Measurements from ENCODE around the gene NELFE. TPM values are rescaled to one million over a fixed set of nuclear protein-coding genes. Genes with fewer than 3 reads are reported as not detected.

Gene NELFE
- 77.8 and 109 TPM in 2 replicates for total RNA-seq (ENCODE audit: low replicate concordance)

GRCh38 chr6:31958741-31959739 lies at the start of gene NELFE, which contains the start of gene SKIC2:
TSS of gene NELFE (minus strand) at chr6:31958971. CDS start at chr6:31958446, 525 bp downstream.
TSS of gene SKIC2 (plus strand) at chr6:31959175. CDS start at chr6:31959193, 18 bp downstream.

GRCh38 chr6:31981744-31982143 lies 23.0 kb upstream of the NELFE start, which contains the start of gene C4A:
TSS of gene C4A (plus strand) at chr6:31982057. CDS start at chr6:31982108, 51 bp downstream.

GRCh38 chr6:31971993-31972708 lies 13.4 kb upstream of the NELFE start, which contains the start of gene DXO:
TSS of gene DXO (minus strand) at chr6:31972138. CDS start at chr6:31971675, 463 bp downstream.

GRCh38 chr6:31945507-31946369 lies 13.0 kb downstream of the NELFE start, which contains the start of gene CFB:
TSS of gene CFB (plus strand) at chr6:31946095. CDS start at chr6:31946222, 127 bp downstream.

GRCh38 chr6:31927242-31927862 lies 31.4 kb downstream of the NELFE start, which contains the start of gene C2:
TSS of gene C2 (plus strand) at chr6:31927717. CDS start at chr6:31927753, 36 bp downstream.

Other genes starting within 250 kb of the NELFE start
- gene LY6G6D, start 243.6 kb downstream of the NELFE start, total RNA-seq (ENCODE audit: low replicate concordance), result not detected in 2 replicates
- gene LY6G6C, start 237.2 kb downstream of the NELFE start, total RNA-seq (ENCODE audit: low replicate concordance), result not detected in 2 replicates
- not detected in 2 replicates for gene MPIG6B, start 235.6 kb downstream of the NELFE start, total RNA-seq (ENCODE audit: low replicate concordance)
- 108 and 116 TPM in 2 replicates for gene DDAH2, start 229.7 kb downstream of the NELFE start, total RNA-seq (ENCODE audit: low replicate concordance)
- gene CLIC1, start 222.4 kb downstream of the NELFE start, total RNA-seq (ENCODE audit: low replicate concordance), result 395 and 679 TPM in 2 replicates
- 2.5 and 4.0 TPM in 2 replicates for gene MSH5, start 219.0 kb downstream of the NELFE start, total RNA-seq (ENCODE audit: low replicate concordance)
- gene SAPCD1, start 196.3 kb downstream of the NELFE start, total RNA-seq (ENCODE audit: low replicate concordance), result 0.53 and 0.70 TPM in 2 replicates
- gene VWA7, start 181.6 kb downstream of the NELFE start, total RNA-seq (ENCODE audit: low replicate concordance), result 0.15 and 0.23 TPM in 2 replicates
- gene VARS1, start 163.2 kb downstream of the NELFE start, total RNA-seq (ENCODE audit: low replicate concordance), result 37.9 and 59.7 TPM in 2 replicates
- gene LSM2, start 152.0 kb downstream of the NELFE start, total RNA-seq (ENCODE audit: low replicate concordance), result 24.6 and 27.8 TPM in 2 replicates
- 0.98 and 4.1 TPM in 2 replicates for gene HSPA1L, start 143.7 kb downstream of the NELFE start, total RNA-seq (ENCODE audit: low replicate concordance)
- 47.1 and 396 TPM in 2 replicates for gene HSPA1A, start 143.4 kb downstream of the NELFE start, total RNA-seq (ENCODE audit: low replicate concordance)
- gene HSPA1B, start 131.2 kb downstream of the NELFE start, total RNA-seq (ENCODE audit: low replicate concordance), result 66.7 and 494 TPM in 2 replicates
- gene NEU1, start 96.2 kb downstream of the NELFE start, total RNA-seq (ENCODE audit: low replicate concordance), result 54.9 and 72.8 TPM in 2 replicates
- not detected in 2 replicates for gene SLC44A4, start 80.0 kb downstream of the NELFE start, total RNA-seq (ENCODE audit: low replicate concordance)
- gene EHMT2, start 61.3 kb downstream of the NELFE start, total RNA-seq (ENCODE audit: low replicate concordance), result 41.5 and 175 TPM in 2 replicates
- gene ZBTB12, start 56.9 kb downstream of the NELFE start, total RNA-seq (ENCODE audit: low replicate concordance), result 6.2 and 12.4 TPM in 2 replicates
- 0.90 and 26.7 TPM in 2 replicates for gene C2, start 31.3 kb downstream of the NELFE start, total RNA-seq (ENCODE audit: low replicate concordance)
- gene CFB, start 12.9 kb downstream of the NELFE start, total RNA-seq (ENCODE audit: low replicate concordance), result 15.0 and 108 TPM in 2 replicates
- gene SKIC2, start 204 bp upstream of the NELFE start, total RNA-seq (ENCODE audit: low replicate concordance), result 48.6 and 68.8 TPM in 2 replicates
- gene DXO, start 13.2 kb upstream of the NELFE start, total RNA-seq (ENCODE audit: low replicate concordance), result 6.9 and 12.9 TPM in 2 replicates
- gene C4A, start 23.1 kb upstream of the NELFE start, total RNA-seq (ENCODE audit: low replicate concordance), result 3.7 and 23.1 TPM in 2 replicates
- 3.2 and 24.0 TPM in 2 replicates for gene C4B, start 55.8 kb upstream of the NELFE start, total RNA-seq (ENCODE audit: low replicate concordance)
- gene CYP21A2, start 79.4 kb upstream of the NELFE start, total RNA-seq (ENCODE audit: low replicate concordance), result 0.08 TPM in 1 of 2 replicates, not detected in the other
- 1.1 and 55.9 TPM in 2 replicates for gene TNXB, start 150.4 kb upstream of the NELFE start, total RNA-seq (ENCODE audit: low replicate concordance)
- 8.6 and 11.2 TPM in 2 replicates for gene ATF6B, start 169.3 kb upstream of the NELFE start, total RNA-seq (ENCODE audit: low replicate concordance)
- gene FKBPL, start 171.3 kb upstream of the NELFE start, total RNA-seq (ENCODE audit: low replicate concordance), result 5.1 TPM in 2 replicates
- 0.08 and 0.12 TPM in 2 replicates for gene PRRT1, start 193.0 kb upstream of the NELFE start, total RNA-seq (ENCODE audit: low replicate concordance)
- 16.5 and 38.4 TPM in 2 replicates for gene PPT2, start 195.2 kb upstream of the NELFE start, total RNA-seq (ENCODE audit: low replicate concordance)
- gene EGFL8, start 205.6 kb upstream of the NELFE start, total RNA-seq (ENCODE audit: low replicate concordance), result 0.75 and 3.5 TPM in 2 replicates
- gene AGPAT1, start 217.1 kb upstream of the NELFE start, total RNA-seq (ENCODE audit: low replicate concordance), result 16.8 and 18.8 TPM in 2 replicates
- gene RNF5, start 219.4 kb upstream of the NELFE start, total RNA-seq (ENCODE audit: low replicate concordance), result 29.3 and 31.0 TPM in 2 replicates
- gene AGER, start 225.3 kb upstream of the NELFE start, total RNA-seq (ENCODE audit: low replicate concordance), result 0.15 TPM in 1 of 2 replicates, not detected in the other
- gene PBX2, start 231.2 kb upstream of the NELFE start, total RNA-seq (ENCODE audit: low replicate concordance), result 19.5 and 24.7 TPM in 2 replicates
- 0.35 and 1.4 TPM in 2 replicates for gene GPSM3, start 233.7 kb upstream of the NELFE start, total RNA-seq (ENCODE audit: low replicate concordance)